Superior temporal gyrus (tissue), 1 donor: ENCODE results near the gene TP53AIP1.

Experiments used
- DNase-seq: peaks from one replicate; pipeline ENCODE4 v3.0.0-alpha.2; 2016; ENCODE audit errors: extremely low spot score

The TP53AIP1 gene

DNA sequence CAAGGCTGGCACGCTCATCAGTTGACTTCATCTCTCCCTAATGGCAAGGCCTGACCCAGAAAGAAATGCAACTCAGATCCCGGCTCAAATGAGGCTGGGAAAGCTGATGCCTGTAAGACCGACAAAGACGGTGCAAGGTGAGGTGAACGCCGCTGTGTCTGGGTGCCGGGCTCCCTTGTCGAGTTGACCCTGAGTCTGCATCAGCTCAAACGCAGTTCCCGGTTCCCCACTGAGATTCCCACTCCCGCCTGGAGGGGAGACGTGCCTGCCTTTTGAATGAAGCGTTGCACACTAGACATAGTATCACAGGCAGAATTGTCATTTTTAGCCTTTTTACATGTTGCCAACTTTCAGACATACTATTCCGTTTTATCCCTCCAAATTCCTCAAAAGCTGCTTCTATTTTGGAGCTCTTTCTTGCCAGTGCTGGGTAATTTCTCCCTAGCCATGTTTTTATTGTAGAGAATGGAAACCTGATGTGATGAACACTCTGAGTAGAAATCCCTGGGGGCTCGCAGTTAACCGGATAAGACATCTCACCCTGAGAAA is 831 bp upstream of the TP53AIP1 start:
- DNase-seq = no peak

DNA sequence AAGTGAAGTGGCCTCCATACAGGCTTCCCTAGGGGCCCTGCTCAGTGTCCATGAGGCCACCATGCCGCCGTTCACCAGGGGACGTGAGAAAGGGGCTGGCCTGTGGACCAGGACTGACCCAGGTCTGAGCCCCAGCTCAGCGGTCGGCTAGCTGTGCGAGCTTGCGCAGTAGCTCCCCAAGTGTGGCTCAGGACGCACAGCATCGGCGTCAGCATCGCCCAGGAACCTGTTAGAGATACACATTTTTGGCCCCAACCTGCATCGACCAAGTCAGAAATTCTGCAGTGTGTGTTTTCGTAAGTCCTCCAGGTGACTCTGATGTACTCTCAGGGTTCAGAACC is 429 bp downstream of the TP53AIP1 start:
- DNase-seq = no peak

DNA sequence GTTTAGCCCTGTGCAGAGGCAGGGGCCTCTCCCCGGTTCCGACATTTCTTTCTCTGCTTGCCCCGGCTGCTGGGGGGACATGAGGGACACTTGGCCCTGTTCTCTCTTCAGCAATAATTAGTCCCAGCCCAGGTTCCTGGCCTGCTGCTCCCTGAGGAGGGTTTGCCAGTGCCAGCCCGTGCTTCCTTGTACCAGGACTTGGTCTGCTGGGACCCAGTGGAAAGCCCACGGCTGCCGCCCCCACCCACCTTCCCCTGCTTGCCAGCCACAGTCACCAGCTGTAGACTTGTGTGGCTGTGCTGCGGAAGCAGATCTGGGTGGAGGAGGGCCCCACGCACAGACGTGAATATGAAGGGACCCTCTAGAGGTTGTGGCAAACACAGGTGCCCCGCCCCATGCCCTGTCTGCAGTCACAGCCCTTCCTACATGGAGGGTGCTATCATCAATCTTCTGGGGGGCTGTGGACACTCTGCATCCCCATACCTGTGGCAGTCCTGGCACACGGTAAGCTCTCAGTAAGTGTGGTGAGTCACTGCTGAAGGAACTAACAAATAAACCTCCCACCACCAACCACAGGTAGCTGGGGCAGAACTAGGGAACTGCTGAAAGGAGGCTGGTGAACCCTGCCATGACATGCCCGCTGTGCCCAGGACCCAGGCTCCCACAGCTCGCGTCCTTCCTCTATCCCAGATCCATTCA is 949 bp downstream of the TP53AIP1 start:
- no peak for DNase-seq

DNA sequence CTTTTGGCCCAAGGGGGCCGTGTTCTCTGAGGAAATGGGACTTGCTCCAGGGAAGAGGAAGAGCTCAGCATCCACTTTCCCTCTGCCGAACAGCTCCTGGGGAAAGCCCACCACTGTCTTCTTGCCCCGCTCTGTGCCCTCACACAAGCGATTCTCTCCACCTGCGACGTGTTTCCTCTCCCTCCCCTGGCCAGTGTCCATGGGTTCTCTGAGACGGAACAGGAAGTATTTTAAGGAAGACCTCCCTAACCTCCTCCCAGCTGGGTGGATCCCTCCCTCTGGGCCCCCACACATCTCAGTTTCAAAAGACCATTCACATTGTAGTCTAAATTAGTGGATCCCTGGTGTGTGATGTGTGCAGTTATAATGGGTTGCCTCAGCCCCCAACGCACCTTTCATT is 1.6 kb downstream of the TP53AIP1 start:
- no peak for DNase-seq

DNA sequence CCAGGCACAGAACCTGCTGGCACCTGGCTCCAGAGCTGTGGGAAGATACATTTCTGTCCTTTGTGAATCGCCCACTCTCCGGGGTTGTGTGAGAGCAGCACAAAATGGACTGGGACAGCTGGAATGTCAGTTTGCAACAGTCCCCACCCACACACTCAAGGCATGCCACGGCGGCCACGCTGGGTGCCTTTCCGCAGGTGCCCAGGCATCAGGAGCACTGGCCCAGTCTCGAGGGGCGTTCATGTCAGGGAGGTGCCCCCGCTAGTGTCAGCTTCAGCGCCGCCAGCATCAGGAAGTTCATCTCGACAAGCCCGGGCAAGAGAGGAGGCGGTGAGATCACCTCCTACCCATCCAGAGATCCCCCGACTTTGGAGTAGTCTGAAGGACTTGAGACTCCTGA is 2.1 kb downstream of the TP53AIP1 start:
- DNase-seq = no peak

DNA sequence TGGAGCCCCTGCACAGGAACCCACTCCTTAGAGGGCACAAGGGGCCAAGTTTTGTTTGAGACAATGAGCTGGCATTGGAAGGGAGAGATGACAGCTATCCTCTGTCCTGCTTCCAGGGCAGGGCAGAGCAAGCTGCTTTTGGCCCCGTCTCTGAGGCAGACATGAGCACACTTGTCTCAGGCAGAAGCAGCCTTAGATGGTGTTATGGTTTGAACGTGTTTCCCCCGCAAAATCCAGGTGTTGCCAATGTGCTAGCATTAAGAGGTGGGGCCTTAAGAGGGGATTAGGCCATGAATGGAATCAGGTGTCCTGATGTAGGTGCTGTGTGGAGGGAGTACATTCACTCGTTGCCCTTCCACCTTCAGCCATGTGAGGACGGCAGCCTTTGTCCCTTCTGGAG is 2.5 kb downstream of the TP53AIP1 start:
- DNase-seq = no peak

DNA sequence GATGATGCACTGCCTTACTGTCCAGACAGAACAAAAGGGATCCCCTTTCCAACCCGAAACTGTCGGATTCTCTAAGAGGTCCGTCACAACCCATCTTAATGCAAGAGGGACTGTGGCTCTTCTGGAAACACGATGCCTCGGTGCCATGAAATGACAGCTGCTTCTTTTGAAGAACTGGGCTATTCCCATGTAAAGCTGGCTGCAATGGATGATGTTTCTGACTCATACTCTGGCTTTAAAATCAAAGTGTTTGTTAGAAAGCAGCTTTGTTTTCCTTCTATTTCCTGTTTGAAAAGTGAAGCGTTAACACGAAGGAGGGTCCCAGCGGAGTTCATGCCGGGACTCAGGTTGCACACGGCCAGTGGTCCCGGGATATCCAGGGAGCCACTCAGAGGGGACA is 3.1 kb downstream of the TP53AIP1 start:
- DNase-seq = no peak

DNA sequence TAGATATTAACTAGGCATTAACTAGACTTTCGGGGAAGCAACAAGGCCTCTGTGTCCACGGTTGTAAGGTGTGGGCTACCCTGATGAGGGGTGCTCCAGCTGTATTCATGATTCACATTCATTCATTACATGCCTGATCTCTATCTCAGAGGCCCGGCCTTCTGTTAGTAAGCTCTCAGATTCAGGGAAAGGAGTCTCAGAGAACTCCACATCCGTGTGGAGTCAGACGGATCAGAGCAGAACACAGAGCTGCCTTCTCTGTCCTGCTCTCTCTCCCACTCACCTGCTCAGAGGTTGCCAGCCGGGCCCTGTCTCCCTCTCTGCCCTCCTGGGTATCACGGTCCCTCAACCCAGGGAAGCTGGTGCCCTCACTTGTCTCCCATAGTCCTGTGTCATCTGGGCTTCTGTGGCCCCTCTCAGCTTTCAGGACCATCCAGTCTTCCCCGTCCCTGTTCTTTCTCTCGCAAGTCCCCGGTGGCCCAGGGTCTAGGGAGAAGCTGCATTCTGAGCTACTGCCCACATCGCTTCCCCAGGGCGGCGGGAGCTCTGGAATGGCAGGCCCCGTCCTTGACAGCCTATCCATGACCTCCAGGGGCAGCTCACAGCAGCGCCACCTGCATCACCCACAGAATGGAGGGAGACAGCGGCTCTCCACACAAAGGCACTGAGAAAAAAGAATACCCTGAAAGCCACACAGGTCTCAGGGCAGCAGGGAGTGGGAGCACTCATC is 4.3 kb downstream of the TP53AIP1 start:
- DNase-seq = no peak

DNA sequence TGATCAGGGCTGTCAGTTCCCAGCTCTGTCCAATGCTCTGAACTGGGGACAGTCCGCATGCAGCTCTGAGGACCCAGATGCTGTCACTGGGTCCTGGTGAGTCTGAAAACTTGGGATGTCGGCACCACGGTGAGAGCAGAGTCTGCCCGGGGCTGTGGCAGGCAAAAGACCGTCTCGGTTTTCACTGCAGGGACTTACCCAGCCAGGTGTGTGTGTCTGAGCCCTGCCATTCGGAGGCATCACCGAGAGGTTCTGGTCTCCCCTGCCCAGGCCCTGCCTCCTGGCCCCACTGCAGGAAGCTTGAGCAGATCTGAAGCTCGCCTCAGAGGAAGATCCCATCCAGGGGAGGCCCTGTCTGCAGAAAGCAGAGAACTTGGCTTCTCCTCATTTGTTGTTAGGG is 5.2 kb downstream of the TP53AIP1 start:
- DNase-seq = no peak

DNA sequence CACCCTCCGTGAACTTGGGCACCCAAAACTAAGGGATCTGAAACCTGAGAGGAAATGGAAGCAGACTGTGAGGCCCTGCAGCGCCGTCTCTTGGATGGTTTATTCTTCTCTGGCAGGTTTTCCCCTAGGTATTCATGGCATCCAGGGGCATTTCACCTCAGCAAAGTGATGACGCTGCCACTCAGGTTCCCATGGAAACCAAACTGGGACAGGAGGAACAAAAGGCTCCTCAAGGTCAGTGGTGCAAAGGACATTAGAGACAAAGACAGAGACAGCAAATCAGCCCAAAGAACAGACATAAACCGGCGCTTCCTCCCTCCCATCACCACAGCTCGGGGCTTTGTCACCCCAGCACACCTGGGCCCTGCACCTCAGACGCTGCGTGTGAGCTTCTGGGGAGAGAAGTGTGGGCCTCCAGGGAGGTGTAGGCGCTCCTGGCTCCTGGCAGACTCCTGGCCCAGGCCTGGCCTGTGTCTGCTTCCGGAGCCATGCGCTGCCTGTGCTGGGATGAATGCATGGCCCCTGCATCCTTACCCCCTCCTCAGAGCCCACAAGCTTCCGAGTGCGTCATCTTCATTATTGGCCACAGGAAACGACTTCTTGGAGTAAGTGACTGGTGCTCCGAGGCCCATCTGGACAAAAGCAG is 5.9 kb downstream of the TP53AIP1 start:
- no peak for DNase-seq

DNA sequence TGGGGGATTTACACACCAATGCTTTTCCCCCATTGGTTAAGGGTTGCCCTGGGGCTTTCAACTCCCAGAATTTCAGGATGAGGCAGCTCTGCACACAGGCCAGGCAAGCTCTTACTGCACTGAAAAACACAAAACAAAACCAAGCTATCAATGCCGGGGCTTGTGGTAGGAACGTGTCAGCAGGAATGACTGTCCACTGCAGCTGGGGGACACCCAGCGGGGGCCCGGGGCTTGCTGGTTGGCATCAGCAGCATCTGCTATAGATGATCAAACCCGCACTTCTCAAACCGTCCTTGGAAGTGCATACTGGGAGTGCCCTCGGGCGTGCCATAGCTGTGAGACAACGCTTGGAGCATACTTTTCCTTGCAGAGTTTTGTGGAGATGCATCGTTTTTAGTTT is 7.7 kb downstream of the TP53AIP1 start:
- no peak for DNase-seq

DNA sequence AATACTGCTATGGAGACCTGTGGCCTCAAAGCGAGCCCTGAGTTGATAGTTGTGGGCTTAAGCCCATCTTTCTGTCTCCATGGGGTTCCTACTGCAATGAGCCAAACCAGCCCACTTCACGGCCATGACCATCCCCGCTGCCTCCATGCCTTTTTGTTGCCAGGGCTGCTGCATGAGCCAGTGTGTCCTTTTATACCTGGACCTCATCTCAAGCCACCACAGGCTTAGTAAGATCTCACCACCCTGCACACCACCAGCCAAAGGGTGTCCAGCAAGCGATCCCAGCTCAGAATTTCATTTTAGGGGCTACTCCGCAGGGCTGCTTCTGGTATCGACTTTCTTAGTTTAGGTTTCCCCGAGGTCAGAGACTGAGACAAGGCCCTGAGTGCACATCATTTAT is 8.3 kb downstream of the TP53AIP1 start:
- DNase-seq = no peak

DNA sequence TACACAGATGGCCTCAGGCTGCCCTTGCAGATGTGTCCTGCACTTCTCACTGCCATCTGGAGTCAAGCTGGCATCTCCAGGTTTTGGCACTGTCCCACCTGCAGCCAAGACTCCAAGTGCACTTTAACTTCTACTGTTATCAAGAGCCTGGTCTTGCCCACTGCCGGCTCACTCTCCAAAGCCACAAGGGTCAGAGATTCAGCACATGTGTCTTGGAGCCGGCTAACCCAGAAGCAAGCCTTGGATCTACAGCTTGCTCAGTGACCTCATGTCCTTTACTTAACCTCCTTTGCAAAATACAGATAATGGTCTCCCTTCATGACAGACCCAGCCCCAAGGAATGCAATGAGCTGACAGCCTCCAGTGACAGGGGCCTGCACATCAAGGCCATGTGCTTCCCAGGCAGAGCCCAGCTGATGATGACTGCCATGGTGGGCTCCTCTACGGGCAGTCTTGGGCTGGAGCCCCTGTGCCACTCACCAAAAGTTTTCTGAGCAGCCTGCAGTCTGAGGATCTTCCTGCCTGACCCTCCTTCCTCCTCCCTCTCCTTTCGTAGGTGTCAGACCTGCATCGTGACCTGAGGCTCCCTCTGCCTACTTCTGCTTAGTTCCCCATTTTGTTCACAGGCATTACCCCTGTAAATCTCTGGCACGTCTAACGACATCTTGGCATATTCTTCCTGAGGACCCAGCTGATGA is 9.0 kb downstream of the TP53AIP1 start:
- no peak for DNase-seq

DNA sequence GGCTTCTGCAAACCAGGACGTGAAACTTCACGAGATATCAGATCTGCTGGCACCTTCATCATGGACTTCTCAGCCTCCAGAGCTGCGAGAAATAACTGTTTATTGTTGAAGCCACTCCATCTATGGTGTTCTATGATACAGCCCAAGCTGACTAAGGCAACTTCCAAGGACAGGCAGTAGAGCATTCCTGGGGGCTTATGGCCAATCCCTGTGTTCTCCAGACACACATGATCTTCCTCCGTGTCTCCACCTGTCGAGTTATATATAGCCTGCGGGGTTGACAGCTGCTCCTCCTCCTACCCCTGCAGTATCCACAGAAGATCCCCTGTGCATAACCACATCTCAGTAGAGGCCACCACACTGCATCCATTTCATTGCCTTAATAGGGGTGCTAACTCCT is 11.0 kb downstream of the TP53AIP1 start:
- DNase-seq = no peak

DNA sequence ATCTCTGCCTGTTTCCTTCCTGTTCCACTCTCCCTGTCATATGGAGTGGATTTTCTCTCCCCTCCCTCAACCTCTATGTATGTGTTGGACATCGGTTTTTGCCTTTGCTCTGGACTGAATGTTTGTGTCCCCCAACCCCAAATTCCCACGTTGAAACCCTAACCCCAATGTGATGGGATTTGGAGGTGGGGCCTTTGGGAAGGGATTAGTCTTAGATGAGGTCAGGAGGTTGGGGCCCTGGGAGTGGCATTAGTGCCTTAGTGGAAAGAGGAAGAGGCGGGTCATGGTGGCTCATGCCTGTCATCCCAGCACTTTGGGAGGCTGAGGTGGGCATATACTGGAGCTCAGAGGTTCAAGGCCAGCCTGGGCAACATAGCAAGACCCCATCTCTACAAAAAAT is 11.6 kb downstream of the TP53AIP1 start:
- DNase-seq = no peak

DNA sequence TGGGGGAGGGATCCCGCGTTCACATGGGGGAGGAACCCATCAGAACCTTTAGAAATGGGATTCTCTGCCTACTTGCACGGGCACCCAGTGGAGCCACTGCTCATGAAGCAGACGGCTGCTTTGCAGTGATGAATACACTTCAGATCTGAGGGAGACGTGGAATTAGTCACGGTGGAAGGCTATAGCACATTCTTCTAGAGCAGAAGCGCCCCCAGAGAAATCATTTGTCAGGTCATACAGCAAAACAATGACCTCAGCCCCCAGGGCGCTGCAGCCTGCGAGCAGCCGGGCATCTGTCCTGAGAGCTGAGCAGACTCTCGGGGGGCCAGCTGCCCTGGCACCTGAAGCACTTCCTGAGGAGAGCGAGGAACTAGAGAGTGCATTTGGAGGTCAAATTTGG is 12.7 kb downstream of the TP53AIP1 start:
- no peak for DNase-seq

DNA sequence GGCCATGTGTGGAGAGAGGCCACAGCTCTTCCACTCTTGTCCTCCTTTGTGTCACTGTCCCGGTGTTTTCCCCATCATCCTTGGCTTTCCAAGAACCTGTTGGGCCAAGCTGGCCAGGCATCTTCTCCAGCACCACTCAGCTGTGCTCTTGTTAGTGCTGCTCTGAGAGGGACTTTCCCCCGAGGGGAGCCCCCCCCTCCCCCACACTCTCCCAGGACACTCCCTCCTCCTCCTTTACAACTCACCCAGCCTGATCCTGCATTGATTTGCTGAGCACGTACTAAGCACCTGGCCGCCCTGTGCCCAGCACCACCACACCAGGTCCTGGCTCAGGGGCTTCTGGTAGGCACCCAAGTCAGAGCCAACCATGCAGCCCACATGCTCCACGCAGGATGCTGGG is 13.2 kb downstream of the TP53AIP1 start:
- no peak for DNase-seq

DNA sequence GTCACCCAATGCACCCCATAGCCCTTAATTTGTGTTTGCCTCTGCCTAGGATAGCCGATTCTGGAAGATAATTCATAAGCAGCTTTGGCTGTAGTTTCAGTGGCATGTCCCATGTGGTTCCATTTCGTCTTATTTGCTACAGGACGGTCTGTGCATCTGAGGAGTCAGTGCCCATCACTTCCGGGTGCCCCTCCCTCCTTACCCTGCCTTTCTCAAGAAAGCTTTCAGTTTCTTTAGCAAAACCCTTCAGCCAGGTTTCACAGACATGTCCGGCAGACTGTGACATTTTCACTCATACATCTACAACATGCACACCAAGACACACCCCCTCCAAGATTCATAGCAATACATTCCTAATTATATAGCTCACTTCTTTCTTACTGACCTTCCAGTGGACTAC is 14.3 kb downstream of the TP53AIP1 start:
- no peak for DNase-seq

DNA sequence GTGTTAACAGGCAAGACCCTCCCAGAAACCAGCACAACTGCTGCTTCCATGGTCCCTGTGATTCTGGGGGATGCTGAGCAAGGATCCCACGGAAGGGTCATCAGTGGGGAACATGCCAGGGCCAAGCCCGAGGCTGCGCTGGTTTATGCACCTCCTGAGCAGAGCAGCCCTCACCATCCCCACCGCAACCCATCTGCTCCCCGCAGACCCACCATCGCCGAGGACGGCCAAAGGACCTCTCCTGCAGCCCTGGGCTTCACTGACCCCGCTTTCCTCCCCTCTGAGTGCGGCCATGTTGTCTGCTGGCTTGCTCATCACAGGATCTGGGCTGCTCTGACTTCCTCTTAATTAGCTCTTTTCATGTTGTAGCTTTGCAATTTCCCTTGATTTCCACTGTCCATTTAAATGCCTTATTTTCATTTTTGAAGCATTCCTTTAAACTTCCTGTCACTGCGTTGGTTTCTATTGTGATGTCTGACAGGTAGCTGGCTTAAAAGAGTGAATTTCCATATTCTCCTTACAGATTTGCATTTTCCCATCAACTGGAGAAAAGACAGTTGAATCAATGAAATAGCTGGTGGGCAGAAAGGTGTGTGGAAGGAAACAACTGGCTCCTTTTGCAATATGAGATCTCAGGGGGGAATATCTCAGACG is 14.9 kb downstream of the TP53AIP1 start:
- DNase-seq = no peak

DNA sequence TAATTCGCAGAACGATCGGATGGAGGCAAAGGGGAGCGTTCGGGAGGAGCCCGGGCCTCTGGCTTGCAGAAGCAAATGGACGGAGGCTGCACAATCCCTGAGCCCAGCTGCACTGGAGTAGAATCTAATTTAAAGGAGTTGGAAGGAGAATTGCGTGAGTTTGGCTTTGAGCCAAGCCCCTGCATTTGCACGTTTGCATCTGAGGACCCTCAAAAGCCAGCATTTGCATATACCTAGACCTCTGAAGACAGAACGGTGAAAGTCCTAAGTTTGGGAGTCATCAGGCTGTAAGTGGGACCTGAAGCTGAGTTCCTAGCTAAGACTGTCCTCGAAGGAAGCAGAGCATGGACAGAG is 15.6 kb downstream of the TP53AIP1 start:
- no peak for DNase-seq

DNA sequence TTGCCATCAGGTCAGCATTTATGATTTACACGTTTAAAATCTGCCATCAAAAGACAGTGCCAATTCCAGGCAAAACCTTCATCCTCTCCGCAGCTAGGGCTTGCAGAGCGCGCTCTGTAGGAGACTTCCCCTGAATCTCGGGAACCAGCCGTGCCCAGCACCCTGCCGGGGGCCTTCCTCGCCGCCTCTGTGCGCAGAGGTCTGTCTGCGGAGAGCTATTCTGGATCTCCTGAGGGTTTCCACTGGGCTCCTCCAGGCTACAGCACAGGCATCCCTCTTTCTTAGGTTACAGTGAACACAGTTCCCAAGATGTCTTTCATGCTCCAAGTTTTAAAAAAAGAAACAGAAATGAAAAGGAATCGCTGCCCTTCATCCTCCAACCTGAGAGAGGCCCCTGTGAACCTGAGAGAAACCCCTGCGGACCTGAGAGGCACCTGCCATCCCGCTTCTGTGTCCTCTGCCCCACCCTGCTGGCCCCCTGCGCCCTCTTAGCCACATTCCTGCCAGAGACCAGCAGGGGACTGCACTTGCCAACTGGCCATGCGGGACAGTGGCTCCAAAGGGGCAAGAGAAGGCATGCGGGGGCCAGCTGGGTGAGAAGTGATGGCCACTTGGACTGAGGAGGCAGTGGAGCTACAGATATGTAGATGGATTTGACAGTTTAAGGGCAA is 16.1 kb downstream of the TP53AIP1 start:
- no peak for DNase-seq
